Peyer's patch (tissue), 4 donors: ENCODE results near the gene CHCHD3. TPM values are rescaled to one million over a fixed set of nuclear protein-coding genes. Genes with fewer than 3 reads are reported as not detected.

Experiments
- DNase-seq, 3 donors: peaks; one replicate each; pipeline ENCODE4 v3.0.0-alpha.2; 2017 to 2019
- H3K27ac ChIP-seq, 4 donors: fragments of 200-600 bp; sonication (generic); one replicate each; pipeline ENCODE4 v1.5.1; 2016 to 2019
- H3K27me3 ChIP-seq, 2 donors: fragments of 200-600 bp; sonication (generic); one replicate each; pipeline ENCODE4 v1.5.1; 2019
- H3K36me3 ChIP-seq, 3 donors: fragments of 200-600 bp; sonication (generic); one replicate each; pipeline ENCODE4 v1.5.1; 2016 to 2019
- H3K4me1 ChIP-seq, 4 donors: fragments of 200-600 bp; sonication (generic); one replicate each; pipeline ENCODE4 v1.5.1; 2016 to 2019
- H3K4me3 ChIP-seq, 4 donors: fragments of 200-600 bp; sonication (generic); 1 replicate in 3 of 4; 2 replicates in 1 of 4; pipeline ENCODE4 v1.5.1; 2016 to 2019; ENCODE audit warnings: mild to moderate bottlenecking in 1 of 4
- H3K9me3 ChIP-seq, 4 donors: fragments of 200-600 bp; sonication (generic); one replicate each; pipeline ENCODE4 v1.5.1; 2016 to 2019; ENCODE audit warnings: mild to moderate bottlenecking in 1 of 4
- CTCF ChIP-seq, 6 experiments: fragments of 450-650 bp in 4 of 6; fragments of 200-600 bp in 2 of 6; sonication (generic) in 1 of 6; IDR thresholded peaks; one replicate each; pipeline ENCODE4 v1.5.1; 2017 to 2019; ENCODE audit warnings: antibody characterized with exemption in 6 of 6, mild to moderate bottlenecking in 3 of 6, moderate library complexity in 1 of 6
- POLR2A ChIP-seq, 2 donors: fragments of 450-650 bp; IDR thresholded peaks; one replicate each; pipeline ENCODE4 v1.5.1; 2017; ENCODE audit warnings: antibody characterized with exemption in 2 of 2, mild to moderate bottlenecking in 2 of 2, moderate library complexity in 2 of 2
- total RNA-seq, 4 donors: library from RNA; depleted of rRNA; stranded (reverse); fragments of >200 nt; gene quantifications; one replicate each; pipeline ENCODE4 v1.1.0, GENCODE V29; 2016

Gene CHCHD3
- total RNA-seq, 4 donors from 2014 or later = 53.9 to 114 (median 84.0) TPM

- Histone ChIP-seq H3K27me3 (no peaks in the 10 kb centered on the region), H3K36me3 (no peaks in the 10 kb centered on the region), H3K9me3 (no peaks in the 10 kb centered on the region), H3K4me1 (no peaks in the 10 kb centered on the region), H3K27ac (no peak overlapping the region), H3K4me3 (no peak overlapping the region)
- TF ChIP-seq CTCF (IDR thresholded peaks at IDR 0.05) (no peak), POLR2A (IDR thresholded peaks at IDR 0.05) (no peak)
- no peak for DNase-seq
Observed at GRCh38 chr7:132760244-132760623, 321.7 kb downstream of the CHCHD3 start.

DNA sequence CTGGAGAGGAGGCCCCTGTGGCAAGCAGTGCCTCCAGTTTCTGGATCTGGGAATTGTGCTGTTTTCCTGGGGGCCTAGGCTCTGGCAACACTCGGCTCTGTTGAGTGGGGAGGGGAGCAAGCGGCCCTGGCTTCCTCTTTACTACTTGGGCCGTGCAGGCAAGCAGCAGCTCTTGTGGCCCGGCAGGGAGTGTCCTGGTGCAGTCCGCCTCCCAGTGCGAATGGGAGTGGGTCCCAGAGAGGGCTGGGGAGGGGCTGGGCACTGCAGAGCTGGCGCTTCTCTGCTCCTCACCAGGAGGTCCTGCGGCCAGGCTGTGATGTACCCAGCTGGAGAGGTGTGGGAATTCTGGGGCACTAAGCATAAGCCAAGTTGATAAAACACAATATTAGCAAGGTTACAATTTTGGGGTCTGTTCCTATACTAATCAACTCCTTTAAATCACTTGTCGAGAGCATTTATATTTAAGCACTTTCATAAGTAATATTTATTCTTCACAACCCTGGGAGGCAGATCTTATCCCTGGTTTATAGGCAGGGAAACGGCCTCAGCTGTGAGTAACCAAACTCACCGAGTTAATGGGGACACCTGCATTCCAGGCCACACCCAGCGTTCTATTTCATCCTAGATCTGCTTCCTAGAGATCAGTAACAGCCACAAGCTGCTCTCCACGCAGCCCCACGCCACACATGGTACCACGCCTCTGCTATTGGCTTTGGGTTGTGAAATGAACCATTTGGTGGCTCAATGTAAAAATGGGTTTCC is 322.2 kb downstream of the CHCHD3 start:
- Histone ChIP-seq H3K4me1 (no peaks in the 10 kb centered on the region), H3K27ac (no peak overlapping the region), H3K9me3 (no peaks in the 10 kb centered on the region), H3K4me3 (no peak overlapping the region), H3K36me3 (no peaks in the 10 kb centered on the region), H3K27me3 (no peaks in the 10 kb centered on the region)
- no peak for DNase-seq
- no peak for TF ChIP-seq CTCF (IDR thresholded peaks at IDR 0.05)
- TF ChIP-seq POLR2A (IDR thresholded peaks at IDR 0.05) = no peak

DNA sequence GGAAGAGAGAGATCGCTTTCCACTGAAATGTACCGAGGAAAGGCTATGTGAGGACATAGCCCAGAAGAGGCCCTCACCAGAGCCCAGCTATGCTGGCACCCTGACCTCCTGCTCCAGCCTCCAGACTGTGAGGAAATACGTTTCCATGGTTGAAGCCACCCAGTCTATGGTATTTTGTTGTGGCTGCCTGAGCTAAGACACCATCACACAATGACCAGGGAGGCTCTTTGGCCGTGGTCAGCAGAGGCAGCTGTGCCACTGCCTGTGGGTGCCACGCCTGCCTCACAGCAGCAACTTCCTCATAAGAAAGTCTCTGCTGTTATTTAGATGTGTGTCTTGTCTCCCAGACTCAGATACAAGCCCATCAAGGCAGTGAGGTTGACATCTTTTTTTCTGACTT is 322.9 kb downstream of the CHCHD3 start:
- H3K27ac ChIP-seq = no peak overlapping the region
- no peak for DNase-seq
- no peaks in the 10 kb centered on the region for H3K27me3 ChIP-seq
- no peaks in the 10 kb centered on the region for H3K4me1 ChIP-seq
- H3K9me3 ChIP-seq = no peaks in the 10 kb centered on the region
- no peaks in the 10 kb centered on the region for H3K36me3 ChIP-seq
- no peak overlapping the region for H3K4me3 ChIP-seq
- TF ChIP-seq POLR2A (IDR thresholded peaks at IDR 0.05) (no peak), CTCF (IDR thresholded peaks at IDR 0.05) (no peak)

DNA sequence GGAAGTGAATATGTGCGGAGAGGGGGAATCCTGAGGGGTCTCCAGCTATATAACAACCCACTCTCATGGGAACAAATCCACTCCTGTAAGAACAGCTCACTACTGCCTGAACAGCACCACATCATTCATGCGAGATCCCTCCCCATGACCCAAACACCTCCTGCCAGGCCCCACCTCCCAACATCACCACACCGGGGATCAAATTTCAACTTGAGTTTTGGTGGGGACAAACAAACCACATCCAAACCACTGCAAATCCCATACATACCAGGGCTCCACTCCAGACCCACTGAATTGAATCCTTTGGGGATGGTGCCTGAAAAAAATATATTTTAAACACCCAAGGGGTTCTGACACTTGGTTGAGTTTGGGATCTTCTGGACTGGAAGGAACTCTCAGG is 324.1 kb downstream of the CHCHD3 start:
- no peaks in the 10 kb centered on the region for H3K4me1 ChIP-seq
- TF ChIP-seq POLR2A (IDR thresholded peaks at IDR 0.05) (no peak), CTCF (IDR thresholded peaks at IDR 0.05) (no peak)
- no peak overlapping the region for H3K27ac ChIP-seq
- no peak for DNase-seq
- no peaks in the 10 kb centered on the region for H3K9me3 ChIP-seq
- no peak overlapping the region for H3K4me3 ChIP-seq
- no peaks in the 10 kb centered on the region for H3K27me3 ChIP-seq
- no peaks in the 10 kb centered on the region for H3K36me3 ChIP-seq

- Histone ChIP-seq H3K4me3 (no peak overlapping the region), H3K4me1 (no peaks in the 10 kb centered on the region), H3K36me3 (no peaks in the 10 kb centered on the region), H3K9me3 (no peaks in the 10 kb centered on the region), H3K27me3 (no peaks in the 10 kb centered on the region), H3K27ac (no peak overlapping the region)
- TF ChIP-seq CTCF (IDR thresholded peaks at IDR 0.05) (no peak), POLR2A (IDR thresholded peaks at IDR 0.05) (no peak)
- no peak for DNase-seq
Observed at GRCh38 chr7:132756484-132756990, 325.4 kb downstream of the CHCHD3 start.
